K562 (cell line): ENCODE measurements around the gene NFATC1.

Experiments
- CBX1 ChIP-seq: sonication (generic); IDR thresholded peaks from 2 replicates; pipeline ENCODE4 v1.6.1; 2016; ENCODE audit warnings: antibody characterized with exemption, low read depth, mild to moderate bottlenecking
- NBN ChIP-seq: fragments of 450-650 bp; IDR thresholded peaks from 2 replicates; pipeline ENCODE4 v1.6.1; 2016; ENCODE audit warnings: low read depth, mild to moderate bottlenecking
- NCOA2 ChIP-seq, 2 experiments: fragments of 450-650 bp; IDR thresholded peaks; 2 replicates each; pipeline ENCODE4 v1.6.1; 2018; ENCODE audit warnings: mild to moderate bottlenecking in 2 of 2, moderate library complexity in 1 of 2; ENCODE audit not compliant: partially characterized antibody in 2 of 2
- NRF1 ChIP-seq, 2 experiments: fragments of 450-650 bp; IDR thresholded peaks in 1 of 2; conservative IDR thresholded peaks in 1 of 2; 2 replicates each; pipeline ENCODE4 v1.6.1; 2014; ENCODE audit warnings: mild to moderate bottlenecking in 2 of 2
- ZSCAN29 ChIP-seq: fragments of 450-650 bp; IDR thresholded peaks from 2 replicates; pipeline ENCODE4 v1.6.1; 2017
- TF ChIP-seq, protein P1 (sequence below): IDR thresholded peaks from 3 replicates; pipeline ENCODE4 v1.6.1; 2011; ENCODE audit warnings: borderline replicate concordance, mild to moderate bottlenecking; ENCODE audit not compliant: insufficient read length, insufficient read depth
- TF ChIP-seq, protein P2 (sequence below), 3 experiments: IDR thresholded peaks in 2 of 3; conservative IDR thresholded peaks in 1 of 3; 2 replicates each; pipeline ENCODE4 v1.5.1; 2011 to 2012; ENCODE audit warnings: low read length in 3 of 3, mild to moderate bottlenecking in 3 of 3, control low read depth in 2 of 3, improper control_type of control experiment in 1 of 3, inconsistent platforms in 1 of 3, low read depth in 1 of 3, mixed read lengths in 1 of 3, moderate library complexity in 1 of 3; ENCODE audit not compliant: insufficient read depth in 2 of 3
- TF ChIP-seq, protein P3 (sequence below): sonication (generic); formaldehyde crosslinking; IDR thresholded peaks from 2 replicates; pipeline ENCODE4 v1.8.0; 2023; ENCODE audit warnings: mild to moderate bottlenecking, missing genetic modification reagents

DNA sequence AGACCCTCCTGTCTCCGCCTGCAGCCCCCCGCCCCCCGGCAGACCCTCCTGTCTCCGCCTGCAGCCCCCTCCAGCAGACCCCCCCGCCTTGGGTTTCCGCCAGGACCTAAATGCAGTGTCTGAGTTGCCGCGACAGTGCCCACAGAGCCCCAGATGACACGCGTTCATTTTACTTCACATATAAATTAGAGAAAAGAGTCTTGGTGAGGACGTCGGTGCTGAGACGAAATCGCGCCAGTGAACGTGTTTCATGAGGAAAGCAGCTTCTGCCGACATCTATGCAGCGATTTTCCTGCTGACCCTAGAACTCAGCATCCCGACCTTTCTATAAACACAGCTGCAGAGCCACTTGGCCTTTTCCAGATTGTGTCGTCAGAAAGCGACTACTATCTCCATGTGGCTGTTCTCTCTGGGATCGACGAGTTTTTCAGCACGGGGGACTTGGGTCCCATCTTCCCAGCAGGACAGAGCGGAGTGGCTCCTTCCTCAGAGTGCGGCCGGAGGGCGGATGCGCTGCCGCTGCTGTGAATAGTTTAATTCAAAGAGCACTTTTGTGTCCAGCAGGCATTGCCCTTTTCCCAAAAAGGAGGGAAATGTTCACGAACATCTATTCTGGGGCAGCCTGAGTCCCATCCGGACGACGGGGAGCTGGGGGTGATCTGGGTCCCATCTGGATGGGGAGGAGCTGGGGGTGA is 136.7 kb downstream of the NFATC1 start:
- TF ChIP-seq CBX1 (no peak), ZSCAN29 (no peak), NCOA2 (IDR thresholded peaks at IDR 0.05; ENCODE audit: partially characterized antibody in 2 of 2) (no peak), NRF1 (conservative IDR thresholded peaks at IDR 0.05 in 1 of 2, IDR thresholded peaks at IDR 0.05 in 1 of 2) (no peak), NBN (no peak)
- TF ChIP-seq, protein P1, sequence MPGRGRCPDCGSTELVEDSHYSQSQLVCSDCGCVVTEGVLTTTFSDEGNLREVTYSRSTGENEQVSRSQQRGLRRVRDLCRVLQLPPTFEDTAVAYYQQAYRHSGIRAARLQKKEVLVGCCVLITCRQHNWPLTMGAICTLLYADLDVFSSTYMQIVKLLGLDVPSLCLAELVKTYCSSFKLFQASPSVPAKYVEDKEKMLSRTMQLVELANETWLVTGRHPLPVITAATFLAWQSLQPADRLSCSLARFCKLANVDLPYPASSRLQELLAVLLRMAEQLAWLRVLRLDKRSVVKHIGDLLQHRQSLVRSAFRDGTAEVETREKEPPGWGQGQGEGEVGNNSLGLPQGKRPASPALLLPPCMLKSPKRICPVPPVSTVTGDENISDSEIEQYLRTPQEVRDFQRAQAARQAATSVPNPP: no peak
- TF ChIP-seq, protein P2, sequence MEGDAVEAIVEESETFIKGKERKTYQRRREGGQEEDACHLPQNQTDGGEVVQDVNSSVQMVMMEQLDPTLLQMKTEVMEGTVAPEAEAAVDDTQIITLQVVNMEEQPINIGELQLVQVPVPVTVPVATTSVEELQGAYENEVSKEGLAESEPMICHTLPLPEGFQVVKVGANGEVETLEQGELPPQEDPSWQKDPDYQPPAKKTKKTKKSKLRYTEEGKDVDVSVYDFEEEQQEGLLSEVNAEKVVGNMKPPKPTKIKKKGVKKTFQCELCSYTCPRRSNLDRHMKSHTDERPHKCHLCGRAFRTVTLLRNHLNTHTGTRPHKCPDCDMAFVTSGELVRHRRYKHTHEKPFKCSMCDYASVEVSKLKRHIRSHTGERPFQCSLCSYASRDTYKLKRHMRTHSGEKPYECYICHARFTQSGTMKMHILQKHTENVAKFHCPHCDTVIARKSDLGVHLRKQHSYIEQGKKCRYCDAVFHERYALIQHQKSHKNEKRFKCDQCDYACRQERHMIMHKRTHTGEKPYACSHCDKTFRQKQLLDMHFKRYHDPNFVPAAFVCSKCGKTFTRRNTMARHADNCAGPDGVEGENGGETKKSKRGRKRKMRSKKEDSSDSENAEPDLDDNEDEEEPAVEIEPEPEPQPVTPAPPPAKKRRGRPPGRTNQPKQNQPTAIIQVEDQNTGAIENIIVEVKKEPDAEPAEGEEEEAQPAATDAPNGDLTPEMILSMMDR (IDR thresholded peaks at IDR 0.05 in 2 of 3, conservative IDR thresholded peaks at IDR 0.05 in 1 of 3; ENCODE audit: insufficient read depth in 2 of 3, low read depth in 1 of 3, low read length in 3 of 3): no peak
- TF ChIP-seq, protein P3, sequence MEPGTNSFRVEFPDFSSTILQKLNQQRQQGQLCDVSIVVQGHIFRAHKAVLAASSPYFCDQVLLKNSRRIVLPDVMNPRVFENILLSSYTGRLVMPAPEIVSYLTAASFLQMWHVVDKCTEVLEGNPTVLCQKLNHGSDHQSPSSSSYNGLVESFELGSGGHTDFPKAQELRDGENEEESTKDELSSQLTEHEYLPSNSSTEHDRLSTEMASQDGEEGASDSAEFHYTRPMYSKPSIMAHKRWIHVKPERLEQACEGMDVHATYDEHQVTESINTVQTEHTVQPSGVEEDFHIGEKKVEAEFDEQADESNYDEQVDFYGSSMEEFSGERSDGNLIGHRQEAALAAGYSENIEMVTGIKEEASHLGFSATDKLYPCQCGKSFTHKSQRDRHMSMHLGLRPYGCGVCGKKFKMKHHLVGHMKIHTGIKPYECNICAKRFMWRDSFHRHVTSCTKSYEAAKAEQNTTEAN (CRISPR knock-in tag): no peak
